Measurements from ENCODE around the gene KCTD6.

DNA sequence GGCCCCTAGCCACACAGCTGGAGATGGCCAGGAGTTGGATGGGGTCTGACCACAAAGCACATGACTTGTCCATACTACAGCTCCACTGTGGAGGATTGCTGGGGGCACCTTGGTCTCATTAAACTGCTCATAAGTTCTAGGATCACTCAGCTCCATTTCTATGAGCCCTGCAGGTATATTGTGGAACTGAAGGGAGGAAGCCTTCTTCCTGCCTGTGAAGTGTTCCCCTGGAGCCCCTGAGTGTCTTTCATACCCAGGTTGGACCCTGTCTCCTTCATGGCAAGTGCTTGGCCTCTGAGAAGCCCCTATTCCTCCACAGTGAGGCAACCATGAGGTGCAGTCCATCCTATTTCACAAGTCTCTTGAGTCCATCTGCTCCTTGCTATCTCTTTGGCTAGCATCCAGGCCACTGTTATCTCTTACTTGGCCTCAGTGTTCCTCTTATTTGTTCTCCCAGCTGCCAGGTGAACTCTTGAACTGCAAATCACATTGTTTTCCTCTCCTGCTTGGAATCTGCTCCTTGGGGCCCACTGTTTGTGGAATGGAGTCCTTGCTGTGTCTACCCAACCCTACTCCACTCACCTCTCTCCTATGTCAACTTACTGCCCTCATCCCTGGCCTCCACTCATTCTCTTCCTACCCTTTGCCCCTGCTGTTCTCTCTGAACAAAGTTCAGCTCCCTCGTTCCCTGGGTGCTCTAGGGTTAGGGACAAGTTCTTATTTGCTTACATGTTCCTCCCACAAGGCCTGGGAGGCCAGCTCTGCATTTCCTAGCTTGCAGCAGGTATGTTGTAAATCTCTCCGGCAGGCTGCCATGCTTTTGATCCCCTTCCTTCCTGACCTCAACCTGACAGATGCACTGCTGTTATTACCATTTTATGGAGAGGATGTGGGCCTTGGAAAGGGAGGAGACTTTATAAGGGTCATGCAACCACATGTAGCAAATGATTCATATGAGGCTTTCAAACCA is 43.9 kb downstream of the KCTD6 start:
- no peak for TF ChIP-seq ZFP30 (CRISPR knock-in tag; IDR thresholded peaks at IDR 0.05)
- TF ChIP-seq ZFP3 (CRISPR knock-in tag; IDR thresholded peaks at IDR 0.05): no peak
- TF ChIP-seq, protein P1, sequence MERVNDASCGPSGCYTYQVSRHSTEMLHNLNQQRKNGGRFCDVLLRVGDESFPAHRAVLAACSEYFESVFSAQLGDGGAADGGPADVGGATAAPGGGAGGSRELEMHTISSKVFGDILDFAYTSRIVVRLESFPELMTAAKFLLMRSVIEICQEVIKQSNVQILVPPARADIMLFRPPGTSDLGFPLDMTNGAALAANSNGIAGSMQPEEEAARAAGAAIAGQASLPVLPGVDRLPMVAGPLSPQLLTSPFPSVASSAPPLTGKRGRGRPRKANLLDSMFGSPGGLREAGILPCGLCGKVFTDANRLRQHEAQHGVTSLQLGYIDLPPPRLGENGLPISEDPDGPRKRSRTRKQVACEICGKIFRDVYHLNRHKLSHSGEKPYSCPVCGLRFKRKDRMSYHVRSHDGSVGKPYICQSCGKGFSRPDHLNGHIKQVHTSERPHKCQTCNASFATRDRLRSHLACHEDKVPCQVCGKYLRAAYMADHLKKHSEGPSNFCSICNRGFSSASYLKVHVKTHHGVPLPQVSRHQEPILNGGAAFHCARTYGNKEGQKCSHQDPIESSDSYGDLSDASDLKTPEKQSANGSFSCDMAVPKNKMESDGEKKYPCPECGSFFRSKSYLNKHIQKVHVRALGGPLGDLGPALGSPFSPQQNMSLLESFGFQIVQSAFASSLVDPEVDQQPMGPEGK (CRISPR knock-in tag; IDR thresholded peaks at IDR 0.05; ENCODE audit: borderline replicate concordance): no peak
- TF ChIP-seq, protein P2, sequence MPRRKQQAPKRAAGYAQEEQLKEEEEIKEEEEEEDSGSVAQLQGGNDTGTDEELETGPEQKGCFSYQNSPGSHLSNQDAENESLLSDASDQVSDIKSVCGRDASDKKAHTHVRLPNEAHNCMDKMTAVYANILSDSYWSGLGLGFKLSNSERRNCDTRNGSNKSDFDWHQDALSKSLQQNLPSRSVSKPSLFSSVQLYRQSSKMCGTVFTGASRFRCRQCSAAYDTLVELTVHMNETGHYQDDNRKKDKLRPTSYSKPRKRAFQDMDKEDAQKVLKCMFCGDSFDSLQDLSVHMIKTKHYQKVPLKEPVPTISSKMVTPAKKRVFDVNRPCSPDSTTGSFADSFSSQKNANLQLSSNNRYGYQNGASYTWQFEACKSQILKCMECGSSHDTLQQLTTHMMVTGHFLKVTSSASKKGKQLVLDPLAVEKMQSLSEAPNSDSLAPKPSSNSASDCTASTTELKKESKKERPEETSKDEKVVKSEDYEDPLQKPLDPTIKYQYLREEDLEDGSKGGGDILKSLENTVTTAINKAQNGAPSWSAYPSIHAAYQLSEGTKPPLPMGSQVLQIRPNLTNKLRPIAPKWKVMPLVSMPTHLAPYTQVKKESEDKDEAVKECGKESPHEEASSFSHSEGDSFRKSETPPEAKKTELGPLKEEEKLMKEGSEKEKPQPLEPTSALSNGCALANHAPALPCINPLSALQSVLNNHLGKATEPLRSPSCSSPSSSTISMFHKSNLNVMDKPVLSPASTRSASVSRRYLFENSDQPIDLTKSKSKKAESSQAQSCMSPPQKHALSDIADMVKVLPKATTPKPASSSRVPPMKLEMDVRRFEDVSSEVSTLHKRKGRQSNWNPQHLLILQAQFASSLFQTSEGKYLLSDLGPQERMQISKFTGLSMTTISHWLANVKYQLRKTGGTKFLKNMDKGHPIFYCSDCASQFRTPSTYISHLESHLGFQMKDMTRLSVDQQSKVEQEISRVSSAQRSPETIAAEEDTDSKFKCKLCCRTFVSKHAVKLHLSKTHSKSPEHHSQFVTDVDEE (CRISPR knock-in tag; IDR thresholded peaks at IDR 0.05): no peak
- no peak for TF ChIP-seq TCF4 (CRISPR knock-in tag; IDR thresholded peaks at IDR 0.05; ENCODE audit: borderline replicate concordance)
- no peak for TF ChIP-seq ZC3H10 (CRISPR knock-in tag; IDR thresholded peaks at IDR 0.05)
- TF ChIP-seq TOX (CRISPR knock-in tag; IDR thresholded peaks at IDR 0.05; ENCODE audit: borderline replicate concordance): no peak
- TF ChIP-seq, protein P3, sequence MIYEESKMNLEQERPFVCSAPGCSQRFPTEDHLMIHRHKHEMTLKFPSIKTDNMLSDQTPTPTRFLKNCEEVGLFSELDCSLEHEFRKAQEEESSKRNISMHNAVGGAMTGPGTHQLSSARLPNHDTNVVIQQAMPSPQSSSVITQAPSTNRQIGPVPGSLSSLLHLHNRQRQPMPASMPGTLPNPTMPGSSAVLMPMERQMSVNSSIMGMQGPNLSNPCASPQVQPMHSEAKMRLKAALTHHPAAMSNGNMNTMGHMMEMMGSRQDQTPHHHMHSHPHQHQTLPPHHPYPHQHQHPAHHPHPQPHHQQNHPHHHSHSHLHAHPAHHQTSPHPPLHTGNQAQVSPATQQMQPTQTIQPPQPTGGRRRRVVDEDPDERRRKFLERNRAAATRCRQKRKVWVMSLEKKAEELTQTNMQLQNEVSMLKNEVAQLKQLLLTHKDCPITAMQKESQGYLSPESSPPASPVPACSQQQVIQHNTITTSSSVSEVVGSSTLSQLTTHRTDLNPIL (CRISPR knock-in tag; IDR thresholded peaks at IDR 0.05; ENCODE audit: low read depth): no peak
- TF ChIP-seq ZNF565 (CRISPR knock-in tag; conservative IDR thresholded peaks at IDR 0.05; ENCODE audit: low read depth): no peak
